GM12878 (cell line): ENCODE data around the gene NPIPB8.

Experiments used
- BACH1 ChIP-seq: fragments of 450-650 bp; IDR thresholded peaks from 2 replicates; pipeline ENCODE4 v1.6.1; 2017; ENCODE audit warnings: mild to moderate bottlenecking, borderline replicate concordance
- IRF3 ChIP-seq: fragments of 450-650 bp; IDR thresholded peaks from 2 replicates; pipeline ENCODE4 v1.6.1; 2014; ENCODE audit warnings: mild to moderate bottlenecking
- PAX8 ChIP-seq: fragments of 450-650 bp; IDR thresholded peaks from 2 replicates; pipeline ENCODE4 v1.6.1; 2017; ENCODE audit warnings: mild to moderate bottlenecking, moderate library complexity

GRCh38 chr16:28604186-28604565, 33.7 kb upstream of the NPIPB8 start:
- TF ChIP-seq BACH1 (no peak), IRF3 (no peak), PAX8 (no peak)
